Activated CD4-positive, alpha-beta T cell treated with anti-CD3 and anti-CD28 coated beads, Interleukin-2, Interleukin-4, amounts not matched to agents 100 ng/mL and 50 ng/mL, durations not matched to agents 16 hours and 8 hours (primary cell): ENCODE results near the gene KRTAP10-10.
"Not testable (repeated sequence)": the region's sequence is repeated elsewhere in the genome, so short reads cannot be mapped to it uniquely, and the experiment has no call there.

Experiments used
- DNase-seq: peaks from one replicate; pipeline ENCODE4 v3.0.0-alpha.2; 2020; ENCODE audit warnings: low spot score

KRTAP10-10 gene, protein sequence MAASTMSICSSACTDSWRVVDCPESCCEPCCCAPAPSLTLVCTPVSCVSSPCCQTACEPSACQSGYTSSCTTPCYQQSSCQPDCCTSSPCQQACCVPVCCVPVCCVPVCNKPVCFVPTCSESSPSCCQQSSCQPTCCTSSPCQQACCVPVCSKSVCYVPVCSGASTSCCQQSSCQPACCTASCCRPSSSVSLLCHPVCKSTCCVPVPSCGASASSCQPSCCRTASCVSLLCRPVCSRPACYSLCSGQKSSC

DNA sequence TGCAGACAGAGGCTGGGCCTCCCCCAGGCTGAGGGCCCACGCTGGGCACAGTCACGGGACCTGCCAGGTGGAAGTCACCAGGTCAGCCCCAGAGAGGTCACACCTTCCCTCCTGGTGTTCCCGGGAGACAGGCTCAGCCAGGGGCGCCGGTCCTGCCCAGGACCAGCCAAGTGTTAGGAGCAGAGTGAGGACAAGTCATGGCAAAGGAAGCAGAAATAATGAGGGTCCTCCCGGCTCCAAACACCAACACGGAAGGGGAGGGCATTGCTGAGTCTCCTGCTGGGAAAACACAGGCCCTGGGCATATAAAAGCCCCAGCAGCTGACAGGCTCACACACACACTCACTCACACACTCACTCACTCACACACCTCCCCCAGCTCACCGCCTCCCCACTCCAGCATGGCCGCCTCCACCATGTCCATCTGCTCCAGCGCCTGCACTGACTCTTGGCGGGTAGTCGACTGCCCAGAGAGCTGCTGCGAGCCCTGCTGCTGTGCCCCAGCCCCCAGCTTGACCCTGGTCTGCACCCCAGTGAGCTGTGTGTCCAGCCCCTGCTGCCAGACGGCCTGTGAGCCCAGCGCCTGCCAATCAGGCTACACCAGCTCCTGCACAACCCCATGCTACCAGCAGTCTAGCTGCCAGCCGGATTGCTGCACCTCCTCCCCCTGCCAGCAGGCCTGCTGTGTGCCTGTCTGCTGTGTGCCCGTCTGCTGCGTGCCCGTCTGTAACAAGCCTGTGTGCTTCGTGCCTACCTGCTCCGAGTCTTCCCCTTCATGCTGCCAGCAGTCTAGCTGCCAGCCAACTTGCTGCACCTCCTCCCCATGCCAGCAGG, at the start of gene KRTAP10-10:
TSS of gene KRTAP10-10 (plus strand) at position 339 of the 833 bp plus-strand sequence. CDS start at position 401, 62 bp downstream.
- no peak for DNase-seq

DNA sequence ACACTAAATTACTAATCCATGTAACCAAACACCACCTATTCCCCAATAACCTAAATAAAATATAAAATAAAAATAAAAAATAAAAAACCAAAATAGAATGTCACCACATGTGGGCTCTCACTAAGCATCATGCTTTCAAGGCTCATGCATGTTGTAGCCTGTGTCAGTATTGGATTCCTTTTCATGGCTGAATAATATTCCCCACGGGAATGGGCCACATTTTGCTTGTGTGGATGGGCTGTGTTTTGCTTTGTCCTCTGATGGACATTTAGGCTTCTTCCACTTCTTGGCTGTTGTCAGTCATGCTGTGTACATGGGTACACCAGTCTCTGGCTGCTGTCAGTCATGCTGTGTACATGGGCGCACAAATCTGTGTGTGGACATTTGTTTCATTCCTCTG, 48.1 kb upstream of the KRTAP10-10 start:
- no peak for DNase-seq

DNA sequence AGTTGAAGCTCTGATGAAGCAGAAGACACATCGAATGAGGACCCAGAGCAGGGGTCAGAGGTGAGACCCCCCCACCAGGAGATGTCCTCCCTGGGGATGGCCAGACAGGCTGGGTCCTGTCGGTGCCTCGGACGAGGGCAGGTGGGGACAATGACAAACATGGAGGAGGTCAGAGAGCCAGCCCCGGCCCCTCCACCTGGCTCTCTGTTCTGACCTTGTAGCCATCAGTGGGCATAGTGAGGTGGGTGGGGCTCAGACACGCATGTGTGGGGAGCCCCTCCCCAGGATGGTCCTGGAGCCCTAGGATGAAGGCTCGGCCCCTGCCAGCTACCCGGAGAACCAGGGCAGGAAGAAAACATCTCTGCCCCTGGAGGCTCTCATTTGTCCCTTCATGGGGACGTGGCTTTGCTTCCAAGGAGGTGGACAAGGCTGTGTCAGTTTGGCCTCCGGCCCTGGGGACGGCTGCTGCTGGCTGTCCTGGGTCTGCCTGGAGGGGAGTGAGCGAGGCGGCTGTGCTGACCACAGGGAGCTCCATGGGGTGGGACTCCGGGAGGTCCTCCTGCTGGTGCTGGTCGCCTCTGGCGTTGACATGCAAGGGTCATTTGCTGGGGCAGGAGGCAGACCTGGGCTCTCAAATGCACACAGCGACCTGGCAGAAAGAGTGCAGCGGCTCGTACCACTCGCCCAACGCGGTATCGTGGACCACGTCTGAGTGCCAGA, 47.4 kb upstream of the KRTAP10-10 start:
- no peak for DNase-seq

DNA sequence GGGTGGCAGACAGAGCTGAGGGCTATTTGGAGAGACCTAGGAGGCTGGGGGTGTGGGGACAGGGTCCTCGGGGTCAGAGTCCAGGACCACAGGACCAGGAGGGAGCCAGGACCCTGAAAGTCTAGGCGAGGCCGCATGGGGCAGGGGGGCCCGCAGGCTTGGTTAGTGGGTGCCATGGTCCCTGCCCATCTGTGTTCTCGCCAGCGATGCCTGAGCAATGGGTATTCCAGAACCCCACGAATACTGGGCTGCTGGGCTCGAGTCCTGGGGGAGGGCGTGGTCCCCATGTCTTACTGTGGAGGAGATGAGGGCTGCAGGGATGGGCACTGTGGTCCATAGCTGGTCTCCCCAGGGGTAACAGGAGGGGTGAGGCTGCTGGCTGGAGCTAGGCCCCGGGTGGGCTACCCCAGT, 46.8 kb upstream of the KRTAP10-10 start:
- DNase-seq, result no peak

DNA sequence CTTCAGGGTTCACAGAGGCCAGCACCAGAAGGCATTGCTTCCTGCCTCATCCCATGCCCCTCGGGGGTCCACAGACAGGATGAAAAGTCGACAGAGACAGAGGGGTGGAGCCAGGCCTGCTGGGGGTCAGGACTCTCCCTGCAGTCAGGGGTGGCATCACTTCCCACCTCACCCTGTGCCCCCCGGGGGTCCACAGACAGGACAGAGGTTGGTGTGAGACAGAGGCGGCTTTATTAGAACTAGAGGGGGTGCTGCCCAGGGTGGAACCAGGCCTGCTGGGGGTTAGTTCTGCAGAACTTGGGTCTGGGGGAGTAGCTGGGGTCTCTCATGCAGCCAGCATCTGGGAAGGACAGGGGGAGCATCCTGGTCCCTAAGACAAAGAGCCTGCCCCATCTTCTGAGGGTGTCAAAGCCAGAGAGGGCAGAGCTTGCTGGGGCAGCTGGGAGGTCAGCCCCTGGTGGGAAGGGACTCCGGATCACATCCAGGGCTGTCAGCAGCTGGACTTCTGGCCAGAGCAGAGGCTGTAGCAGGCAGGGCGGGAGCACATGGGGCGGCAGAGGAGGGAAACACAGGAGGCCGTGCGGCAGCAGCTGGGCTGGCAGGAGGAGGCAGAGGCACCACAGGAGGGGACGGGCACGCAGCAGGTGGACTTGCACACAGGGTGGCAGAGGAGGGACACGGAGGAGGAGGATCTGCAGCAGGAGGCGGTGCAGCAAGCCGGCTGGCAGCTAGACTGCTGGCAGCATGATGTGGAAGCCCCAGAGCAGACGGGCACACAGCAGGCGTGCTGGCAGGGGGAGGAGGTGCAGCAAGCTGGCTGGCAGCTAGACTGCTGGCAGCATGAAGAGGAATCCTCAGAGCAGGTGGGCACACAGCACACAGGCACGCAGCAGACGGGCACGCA, 46.0 kb upstream of the KRTAP10-10 start:
- not testable (repeated sequence) for DNase-seq

DNA sequence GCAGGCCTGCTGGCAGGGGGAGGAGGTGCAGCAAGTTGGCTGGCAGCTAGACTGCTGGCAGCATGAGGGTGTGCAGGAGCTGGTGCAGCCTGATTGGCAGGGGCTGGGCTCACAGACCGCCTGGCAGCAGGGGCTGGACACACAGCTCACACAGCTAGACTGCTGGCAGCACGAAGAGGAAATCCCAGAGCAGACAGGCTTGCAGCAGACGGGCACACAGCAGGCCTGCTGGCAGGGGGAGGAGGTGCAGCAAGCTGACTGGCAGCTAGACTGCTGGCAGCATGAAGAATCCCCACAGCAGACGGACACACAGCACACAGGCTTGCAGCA, 45.4 kb upstream of the KRTAP10-10 start:
- not testable (repeated sequence) for DNase-seq

DNA sequence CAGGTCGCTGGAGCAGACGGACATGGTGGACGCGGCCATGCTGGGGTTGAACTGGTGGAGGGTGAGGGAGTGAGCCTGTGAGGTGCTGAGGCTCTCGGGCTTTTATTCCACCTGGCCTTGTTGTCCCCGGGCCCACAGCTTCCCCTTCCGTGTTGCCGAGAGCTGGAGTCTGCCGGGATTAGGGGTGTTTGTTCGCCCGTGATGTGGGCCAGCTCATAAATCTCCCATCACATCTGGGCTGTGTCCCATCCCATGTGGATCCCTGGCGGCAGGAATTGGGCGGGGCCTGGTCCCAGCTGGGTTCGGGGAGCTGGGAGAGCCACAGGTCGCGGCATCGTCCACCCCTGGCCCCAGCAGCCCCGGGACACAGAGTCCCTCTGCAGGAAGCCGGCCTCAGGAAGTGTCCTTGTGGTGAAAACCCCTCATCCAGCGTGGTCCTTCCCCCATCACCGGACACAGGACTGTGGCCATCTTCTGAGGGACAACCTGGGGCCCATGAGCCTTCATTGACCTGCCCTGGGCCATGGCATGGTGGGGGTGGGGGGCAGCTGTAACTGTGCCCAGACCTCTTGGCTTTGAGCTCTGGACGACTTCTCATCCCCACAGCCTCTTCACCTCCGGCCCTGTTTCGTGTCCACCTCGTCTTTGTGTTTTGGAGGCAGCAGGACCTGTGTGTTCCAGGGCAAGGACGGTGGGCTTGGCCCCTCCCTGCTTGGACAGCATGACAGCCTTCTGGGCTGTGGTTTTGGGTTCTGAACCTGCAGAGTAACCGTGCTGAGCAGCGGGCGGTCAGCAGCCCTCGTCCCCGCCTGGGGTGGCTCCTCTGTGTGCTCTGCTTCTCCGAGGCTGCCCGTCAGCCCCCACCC, 44.5 kb upstream of the KRTAP10-10 start, which contains the start of gene KRTAP10-6:
TSS of gene KRTAP10-6 (minus strand) at position 60 of the 866 bp plus-strand sequence. CDS start at position 39, 21 bp downstream.
- DNase-seq, result no peak

DNA sequence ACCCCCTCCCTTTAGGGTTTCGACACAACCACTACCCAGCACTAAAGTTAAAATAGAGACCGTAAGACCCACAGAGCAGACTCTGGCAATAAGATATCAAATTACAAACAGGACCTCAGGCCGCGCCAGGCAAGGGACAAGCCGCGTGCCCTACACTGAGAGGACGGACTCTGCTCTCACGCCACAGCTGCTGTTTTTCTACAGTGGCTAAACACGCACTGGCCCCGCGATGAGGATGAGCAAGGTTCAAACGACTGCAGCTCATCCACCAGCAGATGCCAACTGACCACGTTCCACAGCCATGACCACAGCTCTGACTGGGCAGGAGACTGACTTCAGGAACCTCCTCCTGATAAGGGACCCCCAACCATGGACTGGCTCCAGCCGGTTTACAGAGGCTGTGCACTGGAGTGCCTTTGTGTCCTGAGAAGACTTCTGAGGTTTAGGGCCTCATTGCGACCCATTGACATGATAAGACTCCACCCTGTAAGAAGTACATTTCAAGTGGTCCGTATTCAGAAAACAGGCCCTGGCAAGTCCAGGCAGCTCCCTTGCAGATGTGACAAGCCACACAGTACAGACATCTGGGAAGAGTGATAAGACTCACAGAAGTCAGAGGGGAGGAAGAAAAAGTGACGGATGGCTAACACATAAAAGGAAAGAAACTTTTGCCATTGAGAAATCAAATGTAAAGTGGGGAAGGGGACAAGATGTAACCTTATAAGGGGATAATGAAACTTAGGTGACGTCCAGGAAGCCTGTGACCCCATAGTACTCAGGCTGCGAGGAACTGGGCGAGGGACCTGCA, 43.4 kb upstream of the KRTAP10-10 start:
- no peak for DNase-seq

DNA sequence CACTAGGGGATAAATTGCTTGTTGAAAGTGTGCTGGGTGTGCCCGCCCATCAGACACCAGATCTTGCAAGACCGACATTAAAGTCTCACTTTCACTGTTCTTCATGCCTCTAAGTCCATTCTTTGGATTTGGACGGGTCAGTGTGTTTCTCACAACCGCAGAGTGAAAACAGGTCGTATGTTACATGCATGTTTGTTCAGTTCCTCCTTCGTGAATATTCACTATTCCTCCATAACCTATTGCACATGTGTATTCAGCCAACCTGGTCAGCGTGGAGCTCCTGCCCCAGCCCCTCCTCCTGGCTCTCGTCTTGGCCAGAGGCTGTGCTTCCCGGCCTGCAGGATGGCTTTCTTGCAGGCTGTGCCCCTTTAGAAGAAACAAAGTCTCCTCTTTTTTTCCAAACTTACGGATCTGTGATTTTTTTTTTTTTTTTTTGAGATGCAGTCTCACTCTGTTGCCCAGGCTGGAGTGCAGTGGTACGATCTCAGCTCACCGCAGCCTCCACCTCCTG, 42.7 kb upstream of the KRTAP10-10 start:
- DNase-seq, result no peak

DNA sequence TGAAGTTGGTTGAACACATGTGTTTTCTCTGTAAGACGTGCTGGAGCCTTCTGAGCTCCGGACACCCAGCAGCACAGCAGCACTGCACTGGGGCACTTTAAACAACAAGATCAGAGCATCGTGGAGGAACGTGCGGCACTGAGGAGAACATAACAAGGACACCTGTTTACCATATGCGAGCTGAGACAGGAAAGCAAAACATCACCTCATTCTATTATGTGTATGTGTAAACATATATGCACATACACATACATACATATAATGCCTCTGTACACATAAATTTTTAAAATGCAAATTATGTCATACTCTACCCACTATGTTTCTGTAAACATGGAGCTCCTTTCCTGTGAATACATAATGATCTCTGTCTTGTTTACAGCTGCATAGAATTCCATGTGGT, 41.6 kb upstream of the KRTAP10-10 start:
- no peak for DNase-seq

DNA sequence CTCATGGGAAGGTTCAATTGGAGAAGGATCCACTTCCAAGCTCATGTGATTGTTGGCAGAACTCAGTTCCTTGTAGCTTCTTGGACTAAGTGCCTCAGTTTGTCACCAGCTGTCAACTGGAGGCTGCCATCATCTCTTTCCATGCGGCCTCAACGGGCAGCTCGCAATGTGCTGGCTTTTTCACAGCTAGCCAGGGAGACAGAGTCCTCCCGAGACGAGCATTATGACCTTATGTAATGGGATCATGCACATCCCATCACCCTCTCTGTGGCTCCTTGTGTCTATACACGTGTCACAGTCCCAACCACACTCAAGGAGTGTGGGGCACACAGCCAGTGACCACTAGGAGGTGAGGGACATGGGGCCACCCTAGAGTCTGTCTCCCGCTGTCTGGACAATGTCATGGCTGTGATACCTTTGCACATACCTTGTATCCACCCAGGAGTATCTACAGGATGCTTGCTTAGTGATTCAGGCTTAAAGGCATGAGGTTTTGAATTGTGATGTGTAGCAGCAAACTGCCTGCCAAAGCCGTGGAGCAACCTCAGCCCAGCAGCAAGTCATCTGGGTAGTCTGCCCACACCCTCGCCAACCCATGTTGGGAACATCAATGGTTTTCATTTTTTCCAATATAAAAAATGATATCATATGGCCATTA, 41.0 kb upstream of the KRTAP10-10 start:
- no peak for DNase-seq

DNA sequence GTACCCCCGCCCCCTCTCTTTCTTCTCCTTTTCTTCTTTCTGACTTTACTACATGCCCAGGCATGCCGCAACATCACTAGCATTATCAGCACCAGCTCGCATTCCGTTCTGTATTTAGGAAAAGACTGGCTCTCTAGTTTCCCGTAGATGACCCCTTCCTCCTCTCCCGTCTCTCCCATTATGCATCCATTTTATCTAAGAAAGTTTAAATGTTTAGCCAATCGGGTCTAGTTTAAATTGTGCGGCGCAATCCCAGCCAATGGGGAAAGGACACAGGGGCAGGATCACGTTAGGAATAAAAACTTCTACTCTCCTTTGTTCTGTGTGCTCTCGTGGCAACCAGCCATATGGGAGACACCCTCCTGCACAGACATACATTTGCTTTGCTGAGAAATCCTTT, 39.1 kb upstream of the KRTAP10-10 start:
- DNase-seq, result no peak

DNA sequence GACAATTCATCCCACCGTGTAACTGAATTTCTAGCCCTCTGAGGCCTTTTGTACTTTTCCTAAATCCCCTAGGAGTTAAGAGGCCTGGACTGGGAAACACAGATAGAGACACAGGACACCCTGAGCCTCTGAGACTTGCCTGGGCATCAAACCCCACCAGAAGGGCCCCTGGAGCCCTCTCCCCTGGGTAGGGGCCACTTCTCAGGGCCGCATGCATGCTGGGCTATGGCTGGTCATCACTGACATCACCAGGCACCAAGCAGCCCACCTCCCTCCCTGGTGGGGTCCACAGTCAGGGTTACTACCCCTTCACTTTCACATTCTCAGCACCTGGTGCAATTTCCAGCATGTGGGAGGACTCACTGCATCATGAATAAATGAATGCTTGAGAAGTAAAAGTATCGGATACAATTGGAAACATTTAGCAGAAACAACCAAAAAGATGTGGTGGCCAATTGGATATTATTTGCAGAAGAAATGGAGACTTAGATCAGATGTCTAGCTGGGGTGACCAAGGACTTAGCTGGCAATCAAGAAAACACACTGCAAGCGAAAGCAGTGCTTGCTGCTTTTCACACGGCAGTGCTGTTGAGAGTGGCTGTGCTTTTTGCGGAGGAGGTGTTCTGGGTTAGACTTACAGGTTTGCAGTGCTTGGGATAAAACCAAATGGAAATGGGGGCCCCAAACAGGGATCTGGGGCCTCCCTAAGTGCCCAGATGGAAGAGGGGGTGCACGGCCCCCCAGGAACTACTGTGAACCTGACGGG, 37.7 kb upstream of the KRTAP10-10 start:
- DNase-seq, result no peak

DNA sequence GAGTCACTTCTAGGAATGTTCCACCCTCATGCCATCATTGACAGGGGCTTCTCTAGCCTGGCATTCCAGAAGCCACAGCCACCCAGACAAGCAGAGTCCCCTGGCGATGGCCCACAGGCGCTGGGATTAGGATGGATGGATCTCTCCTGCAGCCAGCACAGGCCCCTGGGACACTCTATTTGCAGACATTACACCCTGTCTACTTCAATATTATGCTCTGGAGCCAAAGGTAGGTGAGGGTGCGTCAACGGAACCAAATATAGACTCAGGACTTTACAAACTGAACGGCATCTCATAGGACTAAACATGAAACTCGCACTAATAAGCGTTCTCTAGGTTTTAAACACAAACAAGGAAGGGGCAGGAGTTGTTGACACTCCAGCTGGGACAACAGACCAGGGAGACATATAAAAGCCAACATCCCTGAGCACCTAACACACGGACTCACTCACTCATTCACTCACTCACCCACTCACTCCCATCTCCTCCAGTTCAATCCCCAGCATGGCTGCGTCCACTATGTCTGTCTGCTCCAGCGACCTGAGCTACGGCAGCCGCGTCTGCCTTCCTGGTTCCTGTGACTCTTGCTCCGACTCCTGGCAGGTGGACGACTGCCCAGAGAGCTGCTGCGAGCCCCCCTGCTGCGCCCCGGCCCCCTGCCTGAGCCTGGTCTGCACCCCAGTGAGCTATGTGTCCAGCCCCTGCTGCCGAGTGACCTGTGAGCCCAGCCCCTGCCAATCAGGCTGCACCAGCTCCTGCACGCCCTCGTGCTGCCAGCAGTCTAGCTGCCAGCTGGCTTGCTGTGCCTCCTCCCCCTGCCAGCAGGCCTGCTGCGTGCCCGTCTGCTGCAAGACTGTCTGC, 36.8 kb upstream of the KRTAP10-10 start, which contains the start of gene KRTAP10-7:
TSS of gene KRTAP10-7 (plus strand) at position 480 of the 861 bp plus-strand sequence. CDS start at position 505, 25 bp downstream.
- not testable (repeated sequence) for DNase-seq

DNA sequence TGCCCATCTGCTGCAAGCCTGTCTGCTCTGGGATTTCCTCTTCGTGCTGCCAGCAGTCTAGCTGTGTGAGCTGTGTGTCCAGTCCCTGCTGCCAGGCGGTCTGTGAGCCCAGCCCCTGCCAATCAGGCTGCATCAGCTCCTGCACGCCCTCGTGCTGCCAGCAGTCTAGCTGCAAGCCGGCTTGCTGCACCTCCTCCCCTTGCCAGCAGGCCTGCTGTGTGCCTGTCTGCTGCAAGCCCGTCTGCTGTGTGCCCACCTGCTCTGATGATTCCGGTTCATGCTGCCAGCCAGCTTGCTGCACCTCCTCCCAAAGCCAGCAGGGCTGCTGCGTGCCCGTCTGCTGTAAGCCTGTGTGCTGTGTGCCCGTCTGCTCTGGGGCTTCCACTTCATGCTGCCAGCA, 36.1 kb upstream of the KRTAP10-10 start:
- DNase-seq, result not testable (repeated sequence)

DNA sequence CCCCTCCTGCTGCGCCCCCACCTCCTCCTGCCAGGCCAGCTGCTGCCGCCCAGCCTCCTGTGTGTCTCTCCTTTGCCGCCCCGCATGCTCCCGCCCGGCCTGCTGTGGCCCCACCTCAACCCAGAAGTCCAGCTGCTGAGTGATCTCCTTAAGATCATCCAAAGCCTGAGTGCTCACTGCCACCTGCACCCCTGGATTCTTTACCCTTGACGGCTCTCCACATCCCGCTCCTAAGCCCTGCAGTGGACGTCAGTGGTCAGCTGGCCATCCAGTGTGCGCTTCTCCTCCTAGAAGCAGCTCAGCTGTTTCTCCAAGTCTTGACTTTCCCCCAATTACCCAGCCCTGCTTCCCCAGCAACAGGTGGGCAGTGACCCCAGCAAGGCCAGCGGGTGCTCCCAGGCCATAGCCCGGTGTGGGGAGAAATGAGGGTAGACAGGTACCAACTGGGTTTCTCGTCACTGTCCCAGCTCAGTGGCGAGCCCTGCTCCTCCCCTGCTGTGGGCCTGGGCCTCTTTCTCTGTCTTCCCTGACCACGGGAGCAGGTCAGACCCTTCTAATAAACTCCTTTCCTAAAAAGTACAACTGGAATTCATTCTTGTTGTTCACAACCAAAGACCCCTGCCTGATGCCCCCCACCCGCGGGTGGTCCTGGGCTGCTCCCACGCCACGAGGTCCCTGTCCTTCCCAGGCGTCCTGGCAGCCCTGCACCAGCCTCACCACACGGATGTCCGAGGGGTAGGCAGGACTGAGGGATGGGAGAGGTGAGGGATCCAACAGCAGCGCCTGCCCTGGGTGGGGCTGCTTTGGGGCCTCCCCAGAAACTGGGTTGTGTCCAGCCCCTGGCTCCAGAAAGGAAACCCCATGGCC, 35.3 kb upstream of the KRTAP10-10 start:
- DNase-seq, result no peak
